PC-3 (cell line): Measurements from ENCODE around the gene ERBB4. TPM values are rescaled to one million over a fixed set of nuclear protein-coding genes. Genes with fewer than 3 reads are reported as not detected.

Experiments used
- ATAC-seq: fragments of 200-7000 bp; cut with Tn5 transposase; 2 replicates; pipeline ENCODE4 v1.9.1; 2020; ENCODE audit warnings: mild to moderate bottlenecking, moderate library complexity
- BruUV-seq: library from RNA; stranded (reverse); fragments of 400-500 nt; replicated peaks from 2 replicates; lab custom pipeline; 2021; lab: Mats Ljungman, UMichigan
- CTCF ChIA-PET: fragments of 300-600 bp; sonication (Branson Sonifier 250); formaldehyde crosslinking; loops from one replicate; lab custom pipeline; 2022; ENCODE audit warnings: antibody characterized with exemption; lab: Charles Lee
- POLR2A ChIA-PET: fragments of 300-600 bp; sonication (Branson Sonifier 250); formaldehyde crosslinking; loops from one replicate; lab custom pipeline; 2022; ENCODE audit warnings: antibody characterized with exemption; ENCODE audit not compliant: unreplicated experiment; lab: Charles Lee
- DNase-seq: peaks from one replicate; pipeline ENCODE4 v3.0.0-alpha.2; 2015
- H2AFZ ChIP-seq: fragments of 300-600 bp; sonication (generic); 2 replicates; pipeline ENCODE4 v1.6.0; 2016; ENCODE audit warnings: antibody characterized with exemption, low read length
- H3F3A ChIP-seq: fragments of 300-600 bp; sonication (generic); one replicate; pipeline ENCODE4 v1.6.0; 2017; ENCODE audit warnings: antibody characterized with exemption, low read length, control low read depth, mild to moderate bottlenecking; ENCODE audit not compliant: unreplicated experiment
- H3K27ac ChIP-seq: fragments of 300-600 bp; sonication (generic); 2 replicates; pipeline ENCODE4 v1.5.1; 2016; ENCODE audit warnings: mild to moderate bottlenecking, low read length
- H3K27me3 ChIP-seq: fragments of 300-600 bp; sonication (generic); 2 replicates; pipeline ENCODE4 v1.6.1; 2016; ENCODE audit warnings: low read length, mixed read lengths
- H3K36me3 ChIP-seq: fragments of 300-600 bp; sonication (generic); 2 replicates; pipeline ENCODE4 v1.6.1; 2016; ENCODE audit warnings: low read depth, mixed run types, low read length, mixed read lengths
- H3K4me1 ChIP-seq: fragments of 300-600 bp; sonication (generic); 2 replicates; pipeline ENCODE4 v1.5.1; 2016; ENCODE audit warnings: low read length; ENCODE audit not compliant: insufficient read depth
- H3K4me2 ChIP-seq: fragments of 300-600 bp; sonication (generic); 2 replicates; pipeline ENCODE4 v1.6.0; 2016; ENCODE audit warnings: low read length
- H3K4me3 ChIP-seq: fragments of 300-600 bp; sonication (generic); 2 replicates; pipeline ENCODE4 v1.5.1; 2016; ENCODE audit warnings: mild to moderate bottlenecking, low read length, mixed read lengths
- H3K79me2 ChIP-seq: fragments of 300-600 bp; sonication (generic); 2 replicates; pipeline ENCODE4 v1.6.1; 2017; ENCODE audit warnings: low read length, mixed read lengths
- H3K9ac ChIP-seq: fragments of 300-600 bp; sonication (generic); 2 replicates; pipeline ENCODE4 v1.6.0; 2016; ENCODE audit warnings: mild to moderate bottlenecking, low read length
- H3K9me2 ChIP-seq: fragments of 300-600 bp; sonication (generic); replicated peaks from 2 replicates; pipeline ENCODE4 v1.6.1; 2016; ENCODE audit warnings: mixed run types, low read length, mixed read lengths
- H3K9me3 ChIP-seq: fragments of 300-600 bp; sonication (generic); 2 replicates; pipeline ENCODE4 v1.6.1; 2016; ENCODE audit warnings: low read length, mixed read lengths
- H4K20me1 ChIP-seq: fragments of 300-600 bp; sonication (generic); 2 replicates; pipeline ENCODE4 v1.6.1; 2016; ENCODE audit warnings: low read length, mixed read lengths
- EZH2 ChIP-seq: fragments of 300-600 bp; sonication (generic); IDR thresholded peaks from one replicate; pipeline ENCODE4 v1.6.1; 2017; ENCODE audit warnings: antibody characterized with exemption, mild to moderate bottlenecking, low read length; ENCODE audit not compliant: unreplicated experiment
- EZH2phosphoT487 ChIP-seq: fragments of 300-600 bp; sonication (generic); IDR thresholded peaks from 2 replicates; pipeline ENCODE4 v1.6.1; 2018; ENCODE audit warnings: mild to moderate bottlenecking, antibody characterized with exemption, low read length, borderline replicate concordance
- intact Hi-C: fragments of 100-400 bp; cut with micrococcal nuclease; formaldehyde crosslinking; loops from 2 replicates; pipeline ENCODE4 v1.9.0; 2023
- total RNA-seq: library from RNA; depleted of rRNA; stranded (reverse); fragments of >200 nt; gene quantifications from 2 replicates; pipeline ENCODE4 v1.2.3, GENCODE V29; 2014
- TF ChIP-seq, protein P1 (sequence below): fragments of 300-600 bp; sonication (generic); conservative IDR thresholded peaks from 2 replicates; pipeline ENCODE4 v1.5.1; 2017; ENCODE audit warnings: antibody characterized with exemption, low read depth, mild to moderate bottlenecking, low read length

The ERBB4 gene
- total RNA-seq, 1 experiment from 2014 or later = under 0.01 TPM

DNA sequence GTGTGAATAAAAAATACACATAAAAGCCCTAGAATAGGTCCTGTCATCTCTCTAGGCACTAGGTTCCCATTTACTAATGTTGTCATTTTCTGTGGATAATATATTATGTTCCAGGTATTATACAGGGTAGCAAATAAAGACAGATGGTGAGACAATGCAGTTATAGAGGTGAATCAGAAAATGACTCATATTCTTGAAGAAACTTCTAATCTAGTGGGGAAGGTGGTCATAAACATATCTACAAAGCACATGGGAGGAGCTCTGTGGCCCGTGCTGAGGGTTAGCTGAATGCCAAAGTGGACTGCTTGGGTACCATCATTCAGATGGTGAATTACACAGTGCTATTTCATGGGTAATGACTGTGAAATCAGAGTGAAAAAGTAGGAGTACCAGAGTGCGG lies 700.9 kb downstream of the ERBB4 start:
- intact Hi-C loops = loop anchor here (1.0 kb wide), 1 partner anchor 14 kb away; no protein-coding TSS in a partner anchor
- Histone ChIP-seq H3K27ac (no peak overlapping the region), H3K4me2 (no peak overlapping the region), H3K9ac (no peak overlapping the region), H2AFZ (no peak overlapping the region), H3K79me2 (no peaks in the 10 kb centered on the region), H3K36me3 (no peaks in the 10 kb centered on the region), H3F3A (no peaks in the 10 kb centered on the region), H3K9me3 (no peaks in the 10 kb centered on the region), H3K9me2 (no peaks in the 10 kb centered on the region), H3K27me3 (no peaks in the 10 kb centered on the region), H3K4me3 (no peak overlapping the region), H4K20me1 (no peaks in the 10 kb centered on the region), H3K4me1 (no peaks in the 10 kb centered on the region; the same call in 1 of the 2 replicates)
- ATAC-seq (peak; percentile 90), DNase-seq (peak; percentile 50)
- POLR2A ChIA-PET = no interaction called here
- TF ChIP-seq EZH2phosphoT487 (no peak), EZH2 (no peak)
- TF ChIP-seq, protein P1, sequence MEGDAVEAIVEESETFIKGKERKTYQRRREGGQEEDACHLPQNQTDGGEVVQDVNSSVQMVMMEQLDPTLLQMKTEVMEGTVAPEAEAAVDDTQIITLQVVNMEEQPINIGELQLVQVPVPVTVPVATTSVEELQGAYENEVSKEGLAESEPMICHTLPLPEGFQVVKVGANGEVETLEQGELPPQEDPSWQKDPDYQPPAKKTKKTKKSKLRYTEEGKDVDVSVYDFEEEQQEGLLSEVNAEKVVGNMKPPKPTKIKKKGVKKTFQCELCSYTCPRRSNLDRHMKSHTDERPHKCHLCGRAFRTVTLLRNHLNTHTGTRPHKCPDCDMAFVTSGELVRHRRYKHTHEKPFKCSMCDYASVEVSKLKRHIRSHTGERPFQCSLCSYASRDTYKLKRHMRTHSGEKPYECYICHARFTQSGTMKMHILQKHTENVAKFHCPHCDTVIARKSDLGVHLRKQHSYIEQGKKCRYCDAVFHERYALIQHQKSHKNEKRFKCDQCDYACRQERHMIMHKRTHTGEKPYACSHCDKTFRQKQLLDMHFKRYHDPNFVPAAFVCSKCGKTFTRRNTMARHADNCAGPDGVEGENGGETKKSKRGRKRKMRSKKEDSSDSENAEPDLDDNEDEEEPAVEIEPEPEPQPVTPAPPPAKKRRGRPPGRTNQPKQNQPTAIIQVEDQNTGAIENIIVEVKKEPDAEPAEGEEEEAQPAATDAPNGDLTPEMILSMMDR = no peak
- CTCF ChIA-PET = no interaction called here
- BruUV-seq = no TSS peak

DNA sequence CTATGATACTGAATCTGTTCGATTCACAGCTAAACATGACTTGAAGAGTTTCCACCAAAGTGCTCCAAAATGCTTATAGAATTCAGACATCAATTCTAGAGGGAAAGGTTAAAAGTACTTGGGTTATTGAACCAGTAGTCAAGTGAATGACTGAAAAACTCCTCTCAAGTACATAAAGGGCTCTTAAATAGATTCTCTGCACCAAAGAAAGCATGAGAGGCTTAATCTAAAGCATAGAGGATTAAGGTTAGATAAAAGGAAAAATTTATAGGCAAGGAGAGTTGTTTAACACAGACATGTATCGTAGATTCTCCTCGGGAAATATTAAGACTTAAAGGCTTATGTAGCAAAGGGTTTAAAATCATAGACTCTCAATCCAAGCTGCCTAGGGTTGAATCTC lies 701.4 kb downstream of the ERBB4 start:
- no peak for ATAC-seq
- TF ChIP-seq, protein P1 = no peak
- no peak for TF ChIP-seq EZH2
- no peak for TF ChIP-seq EZH2phosphoT487

DNA sequence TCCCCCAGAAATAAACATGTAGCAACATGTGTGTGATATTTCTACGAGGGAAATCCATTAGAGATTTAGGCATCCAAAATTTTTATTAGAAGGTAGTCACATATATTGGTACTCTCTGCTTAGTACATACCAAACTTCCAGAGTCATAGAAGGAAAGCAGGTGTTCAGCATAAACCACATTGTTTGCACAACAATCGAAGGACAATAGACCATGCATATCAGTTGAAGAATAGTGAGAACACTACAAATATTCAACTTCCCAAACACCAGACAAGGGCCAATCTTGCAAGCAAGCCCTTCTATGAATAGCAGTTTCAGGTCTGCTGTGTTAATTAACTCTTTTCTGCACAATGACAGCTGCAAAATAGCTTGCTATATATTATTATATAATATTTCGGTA lies 702.2 kb downstream of the ERBB4 start:
- Histone ChIP-seq H3K9me2 (no peaks in the 10 kb centered on the region), H3K9ac (no peak overlapping the region), H3K4me1 (no peaks in the 10 kb centered on the region; the same call in 1 of the 2 replicates), H3K27me3 (no peaks in the 10 kb centered on the region), H3F3A (no peaks in the 10 kb centered on the region), H4K20me1 (no peaks in the 10 kb centered on the region), H3K27ac (no peak overlapping the region), H3K79me2 (no peaks in the 10 kb centered on the region), H3K36me3 (no peaks in the 10 kb centered on the region), H2AFZ (no peak overlapping the region), H3K9me3 (no peaks in the 10 kb centered on the region), H3K4me3 (no peak overlapping the region), H3K4me2 (no peak overlapping the region)
- peak; percentile 72 for ATAC-seq
- DNase-seq = peak; percentile 44
- TF ChIP-seq EZH2 (no peak), EZH2phosphoT487 (no peak)
- TF ChIP-seq, protein P1 = no peak
- intact Hi-C loops = no loop called here
- no TSS peak for BruUV-seq
- ChIA-PET POLR2A (no interaction called here), CTCF (no interaction called here)

More for the DNA sequence above, 701.4 kb downstream of the ERBB4 start:
- CTCF ChIA-PET = no interaction called here
- Histone ChIP-seq H3K9ac (no peak overlapping the region), H3K9me3 (no peaks in the 10 kb centered on the region), H3K9me2 (no peaks in the 10 kb centered on the region), H3K4me3 (no peak overlapping the region), H3K4me1 (no peaks in the 10 kb centered on the region; the same call in 1 of the 2 replicates), H2AFZ (no peak overlapping the region), H4K20me1 (no peaks in the 10 kb centered on the region), H3K79me2 (no peaks in the 10 kb centered on the region), H3F3A (no peaks in the 10 kb centered on the region), H3K27ac (no peak overlapping the region), H3K27me3 (no peaks in the 10 kb centered on the region), H3K4me2 (no peak overlapping the region), H3K36me3 (no peaks in the 10 kb centered on the region)
- intact Hi-C loops = loop anchor here (1.0 kb wide), 1 partner anchor 14 kb away; no protein-coding TSS in a partner anchor
- DNase-seq = no peak
- POLR2A ChIA-PET = no interaction called here
- BruUV-seq = no TSS peak
